K562 (cell line): ENCODE measurements around the gene SGMS1. TPM values are rescaled to one million over a fixed set of nuclear protein-coding genes. Genes with fewer than 3 reads are reported as not detected.

Experiments used
- CBFA2T2 ChIP-seq: fragments of 450-650 bp; conservative IDR thresholded peaks from 2 replicates; pipeline ENCODE4 v1.6.1; 2017; ENCODE audit warnings: mild to moderate bottlenecking
- CTBP1 ChIP-seq: fragments of 450-650 bp; IDR thresholded peaks from 2 replicates; pipeline ENCODE4 v1.6.1; 2016; ENCODE audit warnings: borderline replicate concordance
- ELF1 ChIP-seq: fragments of 200-800 bp; sonication (Bioruptor generic); IDR thresholded peaks from 2 replicates; pipeline ENCODE4 v1.6.1; 2016; ENCODE audit warnings: missing genetic modification characterization, missing compliant biosample characterization
- EP300 ChIP-seq: IDR thresholded peaks from 2 replicates; pipeline ENCODE4 v1.6.1; 2012; ENCODE audit warnings: low read length, improper control_type of control experiment
- FOS ChIP-seq: IDR thresholded peaks from 3 replicates; pipeline ENCODE4 v1.6.1; 2011; ENCODE audit not compliant: insufficient read length; ENCODE audit errors: extremely low read depth
- FOXK2 ChIP-seq, 2 experiments: fragments of 450-650 bp; IDR thresholded peaks in 1 of 2; conservative IDR thresholded peaks in 1 of 2; 2 replicates each; pipeline ENCODE4 v1.6.1; 2016; ENCODE audit warnings: low read depth in 2 of 2, mild to moderate bottlenecking in 1 of 2
- HDAC1 ChIP-seq, 2 experiments: fragments of 450-650 bp; IDR thresholded peaks; 2 replicates each; pipeline ENCODE4 v1.6.1; 2016 to 2017; ENCODE audit warnings: inconsistent platforms in 1 of 2, mild to moderate bottlenecking in 1 of 2, moderate library complexity in 1 of 2
- JUN ChIP-seq, 2 experiments: sonication (generic) in 1 of 2; formaldehyde crosslinking in 1 of 2; IDR thresholded peaks; 2 replicates each; pipeline versions ENCODE4 v1.6.1 to v1.8.0; 2012 to 2022; ENCODE audit warnings: borderline replicate concordance in 2 of 2, mild to moderate bottlenecking in 2 of 2, improper control_type of control experiment in 1 of 2, low read depth in 1 of 2, low read length in 1 of 2, missing genetic modification reagents in 1 of 2
- MEIS2 ChIP-seq: fragments of 450-650 bp; IDR thresholded peaks from 2 replicates; pipeline ENCODE4 v1.6.1; 2014; ENCODE audit warnings: mild to moderate bottlenecking; ENCODE audit not compliant: partially characterized antibody
- NFE2L1 ChIP-seq: fragments of 450-650 bp; IDR thresholded peaks from 2 replicates; pipeline ENCODE4 v1.6.1; 2016; ENCODE audit warnings: missing genetic modification characterization, low read depth, mild to moderate bottlenecking, missing compliant biosample characterization, moderate library complexity, borderline replicate concordance
- RCOR1 ChIP-seq, 2 experiments: IDR thresholded peaks; 2 replicates each; pipeline ENCODE4 v1.6.1; 2012; ENCODE audit warnings: low read depth in 2 of 2, low read length in 2 of 2, borderline replicate concordance in 1 of 2, improper control_type of control experiment in 1 of 2
- RUNX1 ChIP-seq: sonication (generic); IDR thresholded peaks from 2 replicates; pipeline ENCODE4 v1.6.1; 2016; ENCODE audit warnings: antibody characterized with exemption, low read depth
- TBL1XR1 ChIP-seq, 2 experiments: IDR thresholded peaks; 2 replicates each; pipeline ENCODE4 v1.6.1; 2012; ENCODE audit warnings: improper control_type of control experiment in 2 of 2, low read length in 2 of 2, mild to moderate bottlenecking in 1 of 2
- TEAD4 ChIP-seq, 2 experiments: sonication (generic) in 1 of 2; formaldehyde crosslinking in 1 of 2; IDR thresholded peaks; 2 replicates each; pipeline versions ENCODE4 v1.6.1 to v1.8.0; 2012 to 2022; ENCODE audit warnings: borderline replicate concordance in 1 of 2, inconsistent platforms in 1 of 2, low read length in 1 of 2, mild to moderate bottlenecking in 1 of 2, missing genetic modification reagents in 1 of 2
- USF1 ChIP-seq: sonication (generic); formaldehyde crosslinking; IDR thresholded peaks from 2 replicates; pipeline ENCODE4 v1.9.0; 2022; ENCODE audit warnings: mild to moderate bottlenecking, missing genetic modification reagents
- ZC3H11A ChIP-seq: IDR thresholded peaks from 2 replicates; pipeline ENCODE4 v1.6.1; 2012; ENCODE audit warnings: low read depth, low read length, improper control_type of control experiment
- polyA plus RNA-seq, 8 experiments: library from polyadenylated mRNA; depleted of rRNA in 4 of 8; stranded (reverse) in 5 of 8; unstranded in 3 of 8; fragments of >200 nt; fragmentation: Nextera tagmentation in 2 of 8; fragmentation: Illumina TruSeq in 1 of 8; extraction: Ambion mirVana in 2 of 8; extraction: Trizol in 1 of 8; gene quantifications; 2 replicates each; pipeline versions ENCODE4 v1.2.1 to v1.2.3, GENCODE V29; 2011 to 2014; ENCODE audit warnings: inconsistent platforms in 1 of 8, missing spikeins in 1 of 8
- total RNA-seq, 7 experiments: library from RNA; depleted of rRNA in 6 of 7; stranded (reverse); fragments of >200 nt in 6 of 7; fragmentation: Illumina TruSeq in 2 of 7; extraction: Trizol in 2 of 7; gene quantifications; 2 replicates each; pipeline versions ENCODE4 v1.2.1 to v1.2.3, GENCODE V29; 2011 to 2021; ENCODE audit warnings: low replicate concordance in 1 of 7
- TF ChIP-seq, protein P1 (sequence below), 2 experiments: fragments of 450-650 bp; conservative IDR thresholded peaks; 2 replicates each; pipeline ENCODE4 v1.6.1; 2017; ENCODE audit warnings: mild to moderate bottlenecking in 2 of 2, moderate library complexity in 2 of 2

Gene SGMS1
- total and polyA plus RNA-seq, 9 of the 15 experiments (the other 6 are each of a cell fraction or from before 2014, with no cell fraction given): 22.6 to 232 (median 82.2) TPM

- TF ChIP-seq CTBP1 (peak; percentile 52), HDAC1 (IDR thresholded peaks at IDR 0.05) (peak in 1 of 2 experiments; percentile 84; a peak in 2 of 4 replicates), JUN (IDR thresholded peaks at IDR 0.05; ENCODE audit: borderline replicate concordance, low read depth, low read length) (peak; percentile 68; the same call in 1 of the 2 replicates), JUN (CRISPR knock-in tag; IDR thresholded peaks at IDR 0.05; ENCODE audit: borderline replicate concordance) (no peak), CBFA2T2 (peak; percentile 49), NFE2L1 (tag) (0 out of 2 replicates have a peak, but pooled peaks have one; percentile 1), MEIS2 (peak; percentile 72), RCOR1 (IDR thresholded peaks at IDR 0.05; ENCODE audit: borderline replicate concordance in 1 of 2, low read depth in 2 of 2, low read length in 2 of 2) (peak in 1 of 2 experiments; percentile 94; a peak in 2 of 4 replicates), FOS (peak; percentile 78), ZC3H11A (no peak), EP300 (peak; percentile 39; the same call in 1 of the 2 replicates), RUNX1 (no peak), FOXK2 (conservative IDR thresholded peaks at IDR 0.05 in 1 of 2, IDR thresholded peaks at IDR 0.05 in 1 of 2; ENCODE audit: low read depth in 2 of 2) (peak; percentile 25 to 36; a peak in 2 of 4 replicates), TEAD4 (IDR thresholded peaks at IDR 0.05; ENCODE audit: low read length) (0 out of 2 replicates have a peak, but pooled peaks have one; percentile 40), TEAD4 (CRISPR knock-in tag; IDR thresholded peaks at IDR 0.05; ENCODE audit: borderline replicate concordance) (no peak), ELF1 (tag) (peak; percentile 45; the same call in 1 of the 2 replicates), USF1 (peak; percentile 90), TBL1XR1 (IDR thresholded peaks at IDR 0.05; ENCODE audit: low read length in 2 of 2) (peak in 1 of 2 experiments; percentile 53; a peak in 2 of 4 replicates)
- TF ChIP-seq, protein P1, sequence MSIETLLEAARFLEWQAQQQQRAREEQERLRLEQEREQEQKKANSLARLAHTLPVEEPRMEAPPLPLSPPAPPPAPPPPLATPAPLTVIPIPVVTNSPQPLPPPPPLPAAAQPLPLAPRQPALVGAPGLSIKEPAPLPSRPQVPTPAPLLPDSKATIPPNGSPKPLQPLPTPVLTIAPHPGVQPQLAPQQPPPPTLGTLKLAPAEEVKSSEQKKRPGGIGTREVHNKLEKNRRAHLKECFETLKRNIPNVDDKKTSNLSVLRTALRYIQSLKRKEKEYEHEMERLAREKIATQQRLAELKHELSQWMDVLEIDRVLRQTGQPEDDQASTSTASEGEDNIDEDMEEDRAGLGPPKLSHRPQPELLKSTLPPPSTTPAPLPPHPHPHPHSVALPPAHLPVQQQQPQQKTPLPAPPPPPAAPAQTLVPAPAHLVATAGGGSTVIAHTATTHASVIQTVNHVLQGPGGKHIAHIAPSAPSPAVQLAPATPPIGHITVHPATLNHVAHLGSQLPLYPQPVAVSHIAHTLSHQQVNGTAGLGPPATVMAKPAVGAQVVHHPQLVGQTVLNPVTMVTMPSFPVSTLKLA (conservative IDR thresholded peaks at IDR 0.05): peak in 1 of 2 experiments; percentile 51; a peak in 1 of 4 replicates
Measured at GRCh38 chr10:50582766-50583762, 40.7 kb downstream of the SGMS1 start (continued).
